IPS-15b (cell line): ENCODE data around the gene MYO7A.

Experiments
- H3K27me3 ChIP-seq: one replicate; pipeline ENCODE4 v1.6.1; 2013; ENCODE audit warnings: low read length; ENCODE audit not compliant: control insufficient read depth, insufficient read depth
- H3K36me3 ChIP-seq: one replicate; pipeline ENCODE4 v1.6.1; 2013; ENCODE audit warnings: low read length; ENCODE audit not compliant: control insufficient read depth, insufficient read depth
- H3K4me1 ChIP-seq: one replicate; pipeline ENCODE4 v1.6.1; 2013; ENCODE audit warnings: mild to moderate bottlenecking, low read length; ENCODE audit not compliant: control insufficient read depth, insufficient read depth
- H3K4me3 ChIP-seq: one replicate; pipeline ENCODE4 v1.5.1; 2013; ENCODE audit warnings: low read depth, low read length
- H3K9ac ChIP-seq: one replicate; pipeline ENCODE4 v1.6.1; 2013; ENCODE audit warnings: low read depth, mild to moderate bottlenecking, low read length
- H3K9me3 ChIP-seq: one replicate; pipeline ENCODE4 v1.6.1; 2013; ENCODE audit warnings: mild to moderate bottlenecking, low read length; ENCODE audit not compliant: control insufficient read depth, insufficient read depth

Gene MYO7A

DNA sequence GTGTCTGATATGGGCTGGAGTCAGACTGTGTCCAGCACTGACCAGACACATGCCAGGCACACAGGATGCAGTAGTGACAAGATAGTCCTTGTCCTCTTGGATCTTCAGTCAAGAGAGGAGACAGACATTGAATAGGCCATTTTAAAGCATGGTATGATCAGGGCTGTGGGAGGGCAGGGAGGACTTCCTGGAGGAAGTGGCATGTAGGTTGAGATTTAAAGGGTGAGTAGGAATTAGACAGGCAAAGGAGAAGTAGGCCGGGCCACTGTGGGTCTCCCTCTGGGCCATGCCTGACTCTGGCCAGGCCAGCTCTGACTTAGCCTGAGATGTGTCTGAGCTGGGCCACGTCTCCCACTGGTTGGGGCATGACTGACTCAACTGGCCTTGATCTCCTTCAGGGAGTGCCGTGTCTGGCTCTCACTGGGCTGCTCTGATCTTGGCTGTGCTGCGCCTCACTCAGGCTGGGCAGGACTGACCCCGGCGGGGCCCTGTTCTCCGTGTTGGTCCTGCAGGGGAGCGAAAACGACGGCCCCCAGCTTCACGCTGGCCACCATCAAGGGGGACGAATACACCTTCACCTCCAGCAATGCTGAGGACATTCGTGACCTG, 71.2 kb downstream of the MYO7A start:
- Histone ChIP-seq H3K27me3 (no peaks in the 10 kb centered on the region), H3K4me3 (no peak overlapping the region), H3K9ac (no peak overlapping the region), H3K36me3 (no peaks in the 10 kb centered on the region), H3K9me3 (no peaks in the 10 kb centered on the region), H3K4me1 (no peaks in the 10 kb centered on the region)

DNA sequence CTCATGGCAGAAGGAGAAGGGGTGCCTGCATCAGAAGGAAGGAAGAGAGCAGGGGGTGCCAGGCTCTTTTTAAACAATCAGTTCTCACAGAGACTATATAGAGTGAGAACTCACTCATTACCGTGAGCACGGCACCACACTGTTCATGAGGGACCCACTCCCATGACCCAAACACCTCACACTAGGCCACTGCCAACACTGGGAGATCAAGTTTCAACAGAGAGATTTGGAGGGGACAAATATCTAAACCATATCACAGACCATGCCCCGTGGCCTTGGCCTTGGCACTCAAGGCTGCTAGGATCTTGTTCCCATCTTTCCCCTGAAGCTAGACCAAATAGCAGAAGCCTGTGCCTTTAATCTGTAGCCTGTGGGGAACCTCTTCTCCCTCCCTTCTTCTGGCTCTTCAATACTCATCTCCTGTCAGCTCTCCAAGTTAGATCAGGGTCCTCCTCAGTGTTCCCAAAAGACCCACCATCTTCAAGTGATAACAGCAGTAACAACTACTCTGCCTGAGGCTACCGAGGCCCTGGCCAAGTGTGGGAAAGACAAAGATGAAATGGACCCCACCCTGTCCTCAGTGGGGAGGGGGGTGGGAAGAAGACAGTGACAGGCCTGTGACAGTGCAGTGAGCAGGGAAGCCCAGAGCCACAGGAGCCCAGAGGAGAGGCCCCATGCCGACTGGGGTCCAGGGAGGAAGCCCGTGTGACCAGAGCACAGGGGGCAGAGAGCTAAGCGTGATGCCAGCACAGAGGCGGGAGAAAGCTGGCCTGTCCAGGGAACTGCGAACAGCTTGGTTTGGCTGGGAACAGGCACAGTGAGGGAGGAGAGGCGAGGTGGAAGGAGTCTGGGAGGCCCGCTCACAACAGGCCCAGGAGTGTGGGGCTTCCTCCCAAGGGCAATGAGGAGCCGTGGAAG, 72.6 kb downstream of the MYO7A start:
- H3K36me3 ChIP-seq = no peaks in the 10 kb centered on the region
- H3K4me1 ChIP-seq = no peaks in the 10 kb centered on the region
- H3K9me3 ChIP-seq = no peaks in the 10 kb centered on the region
- H3K27me3 ChIP-seq = no peaks in the 10 kb centered on the region
- no peak overlapping the region for H3K9ac ChIP-seq
- no peak overlapping the region for H3K4me3 ChIP-seq

DNA sequence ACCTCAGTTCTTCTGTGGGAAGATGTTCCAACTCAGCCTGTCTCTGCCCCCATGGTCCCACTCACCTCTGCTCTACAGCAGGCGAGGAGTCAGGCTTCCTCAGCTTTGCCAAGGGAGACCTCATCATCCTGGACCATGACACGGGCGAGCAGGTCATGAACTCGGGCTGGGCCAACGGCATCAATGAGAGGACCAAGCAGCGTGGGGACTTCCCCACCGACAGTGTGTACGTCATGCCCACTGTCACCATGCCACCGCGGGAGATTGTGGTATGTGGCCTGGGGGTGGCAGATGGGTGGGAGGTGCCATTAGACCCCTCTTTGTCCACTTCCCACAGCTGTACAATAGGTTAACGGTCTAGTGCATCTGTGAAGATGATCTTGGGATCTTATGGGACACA, 73.3 kb downstream of the MYO7A start:
- H3K27me3 ChIP-seq = no peaks in the 10 kb centered on the region
- H3K9me3 ChIP-seq = no peaks in the 10 kb centered on the region
- H3K9ac ChIP-seq = no peak overlapping the region
- H3K4me3 ChIP-seq = no peak overlapping the region
- no peaks in the 10 kb centered on the region for H3K4me1 ChIP-seq
- H3K36me3 ChIP-seq = no peaks in the 10 kb centered on the region

DNA sequence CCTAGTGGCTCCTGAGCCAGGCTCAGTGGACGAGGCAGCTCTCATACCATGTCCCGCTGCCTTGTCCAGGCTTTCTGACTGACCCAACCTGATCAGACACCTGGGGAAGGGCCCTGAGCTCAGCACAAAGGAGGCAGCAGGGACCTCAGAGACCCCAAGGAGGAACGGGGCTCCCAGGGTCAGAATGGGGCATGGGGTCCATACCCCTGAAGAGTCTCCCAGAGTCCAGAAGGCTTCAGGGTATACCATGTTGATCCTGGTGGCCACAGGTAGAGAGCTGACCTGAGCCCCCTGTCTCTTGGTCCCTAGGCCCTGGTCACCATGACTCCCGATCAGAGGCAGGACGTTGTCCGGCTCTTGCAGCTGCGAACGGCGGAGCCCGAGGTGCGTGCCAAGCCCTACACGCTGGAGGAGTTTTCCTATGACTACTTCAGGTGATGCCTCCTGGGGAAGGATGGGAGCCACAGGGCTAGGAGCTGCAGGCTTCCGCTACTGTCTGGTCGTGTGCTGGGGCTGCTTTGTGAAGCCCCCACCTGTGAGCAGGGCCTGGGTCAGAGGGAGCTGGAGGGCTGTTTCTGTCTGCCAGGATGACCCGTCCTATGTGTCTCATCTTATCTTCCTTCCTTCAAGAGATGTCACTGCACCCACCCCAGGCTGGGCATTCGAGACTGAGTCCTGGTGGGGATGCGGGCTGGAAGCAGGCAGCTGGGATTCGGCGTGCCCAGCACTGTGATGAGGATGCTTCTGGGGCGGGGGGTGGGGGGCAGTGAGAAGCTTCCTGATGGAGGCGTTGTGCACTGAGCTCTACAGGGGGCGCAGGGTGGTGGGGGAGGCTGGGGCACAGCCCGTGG, 74.2 kb downstream of the MYO7A start:
- H3K9me3 ChIP-seq = no peaks in the 10 kb centered on the region
- no peaks in the 10 kb centered on the region for H3K4me1 ChIP-seq
- no peaks in the 10 kb centered on the region for H3K36me3 ChIP-seq
- H3K9ac ChIP-seq = no peak overlapping the region
- H3K4me3 ChIP-seq = no peak overlapping the region
- no peaks in the 10 kb centered on the region for H3K27me3 ChIP-seq

DNA sequence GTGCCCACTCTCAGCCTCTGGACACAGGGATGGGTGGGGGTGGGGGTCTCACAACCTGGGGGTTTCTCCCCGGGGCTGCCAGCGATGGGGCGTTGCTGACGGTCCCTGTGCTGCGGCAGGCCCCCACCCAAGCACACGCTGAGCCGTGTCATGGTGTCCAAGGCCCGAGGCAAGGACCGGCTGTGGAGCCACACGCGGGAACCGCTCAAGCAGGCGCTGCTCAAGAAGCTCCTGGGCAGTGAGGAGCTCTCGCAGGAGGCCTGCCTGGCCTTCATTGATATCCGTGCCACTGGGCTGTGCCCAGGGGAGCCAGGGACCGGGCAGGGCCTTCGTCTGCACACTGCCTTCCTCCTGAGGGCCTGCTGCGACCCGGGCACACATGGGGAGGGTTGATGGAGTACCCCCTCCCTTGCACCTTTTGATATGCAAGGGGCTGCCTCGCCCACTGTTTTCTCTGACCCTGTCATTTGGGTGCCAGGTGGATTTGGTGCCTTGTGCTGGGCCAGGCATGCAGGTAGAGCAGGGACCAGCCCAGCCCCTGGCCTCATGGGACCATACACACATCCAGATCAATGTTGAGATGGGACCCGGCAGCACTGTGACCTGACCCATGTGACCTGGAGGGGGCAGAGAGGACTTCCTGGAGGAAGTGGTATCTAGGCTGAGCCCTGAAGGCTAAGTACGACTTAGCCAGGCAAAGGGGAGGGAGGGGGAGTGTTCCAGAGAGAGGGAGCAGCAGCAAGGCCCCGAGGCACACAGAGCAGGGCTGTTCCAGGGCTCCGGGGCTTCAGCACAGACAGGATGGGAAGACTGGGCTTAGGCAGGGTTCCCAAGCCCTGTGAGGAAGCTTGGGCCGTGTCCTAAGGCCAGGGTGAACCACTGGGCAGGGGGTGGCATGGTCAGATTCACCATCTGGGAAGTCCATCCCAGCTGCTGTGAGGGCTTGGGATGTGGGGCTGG, 75.2 kb downstream of the MYO7A start:
- H3K4me1 ChIP-seq = no peaks in the 10 kb centered on the region
- H3K9ac ChIP-seq = no peak overlapping the region
- no peak overlapping the region for H3K4me3 ChIP-seq
- H3K36me3 ChIP-seq = no peaks in the 10 kb centered on the region
- H3K27me3 ChIP-seq = no peaks in the 10 kb centered on the region
- H3K9me3 ChIP-seq = no peaks in the 10 kb centered on the region

DNA sequence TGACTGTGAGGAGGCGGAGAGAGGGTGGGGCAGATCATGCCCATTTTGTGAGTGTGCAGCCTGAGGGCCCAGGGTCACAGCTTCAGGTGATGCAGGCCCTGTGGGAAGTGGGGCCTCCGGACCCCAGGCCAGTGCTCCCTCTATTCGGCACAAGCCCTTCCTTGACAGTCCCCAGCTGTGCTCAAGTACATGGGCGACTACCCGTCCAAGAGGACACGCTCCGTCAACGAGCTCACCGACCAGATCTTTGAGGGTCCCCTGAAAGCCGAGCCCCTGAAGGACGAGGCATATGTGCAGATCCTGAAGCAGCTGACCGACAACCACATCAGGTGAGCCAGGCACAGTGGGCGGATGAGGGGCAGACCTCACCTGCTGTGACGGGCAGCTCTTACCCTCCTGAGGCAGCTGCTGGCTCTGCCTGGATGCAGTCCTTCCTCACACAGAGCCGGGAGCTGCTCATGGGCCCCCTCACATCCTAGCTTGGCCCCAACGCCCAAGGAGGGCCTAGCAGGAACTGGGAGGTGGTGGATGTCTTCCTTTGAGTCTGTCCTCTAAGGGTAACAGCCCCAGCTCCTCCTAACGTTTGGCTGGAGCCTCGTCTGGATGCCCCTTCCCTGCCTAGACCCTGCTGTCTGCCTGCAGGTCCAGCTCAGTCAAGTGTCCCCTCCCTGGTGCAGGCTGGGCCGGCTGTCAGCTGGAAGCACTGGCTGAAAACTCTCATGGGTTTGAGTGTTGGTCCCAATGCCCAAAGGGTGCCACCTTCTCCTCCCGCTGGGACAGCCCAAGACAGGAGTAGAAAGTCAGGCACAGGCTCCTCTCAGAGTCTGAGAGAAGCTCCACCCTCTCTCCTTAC, 76.1 kb downstream of the MYO7A start:
- no peak overlapping the region for H3K9ac ChIP-seq
- H3K4me3 ChIP-seq = no peak overlapping the region
- no peaks in the 10 kb centered on the region for H3K36me3 ChIP-seq
- H3K9me3 ChIP-seq = no peaks in the 10 kb centered on the region
- no peaks in the 10 kb centered on the region for H3K27me3 ChIP-seq
- H3K4me1 ChIP-seq = no peaks in the 10 kb centered on the region

DNA sequence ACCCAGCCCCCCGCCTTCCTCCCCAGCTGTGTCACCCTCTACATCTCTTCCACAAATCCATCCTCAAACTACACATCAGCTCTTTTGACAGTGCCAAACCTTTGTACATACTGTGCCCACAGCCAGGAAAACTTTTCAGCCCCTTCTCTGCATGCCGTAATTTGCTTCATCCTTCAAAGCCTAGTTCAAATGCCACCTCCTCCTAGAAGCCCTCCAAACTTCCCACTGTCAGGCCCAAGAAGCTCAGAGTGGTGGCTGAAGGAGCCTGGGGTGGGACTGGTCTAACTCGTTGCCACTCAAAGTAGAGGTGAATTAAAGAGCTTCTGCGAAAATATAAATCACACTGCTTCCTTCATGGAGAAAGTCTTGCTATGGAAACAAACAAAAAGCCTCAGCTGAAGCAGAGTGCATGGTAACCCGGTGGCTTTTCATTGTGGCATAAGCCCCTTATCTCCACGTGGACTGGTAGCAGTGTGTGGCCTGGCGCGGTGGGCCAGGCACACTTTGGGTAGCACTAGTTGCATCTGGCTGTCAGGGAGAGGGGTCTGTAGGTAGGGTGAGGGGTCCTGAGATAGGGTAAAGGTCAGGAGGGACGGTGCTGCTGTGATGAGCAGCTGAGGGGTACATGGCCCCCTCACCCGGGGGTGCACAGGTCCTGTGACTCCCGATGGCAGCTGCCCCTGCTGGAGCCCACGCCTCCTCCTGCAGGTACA, 76.9 kb downstream of the MYO7A start:
- Histone ChIP-seq H3K9me3 (no peaks in the 10 kb centered on the region), H3K27me3 (no peaks in the 10 kb centered on the region), H3K4me1 (no peaks in the 10 kb centered on the region), H3K9ac (no peak overlapping the region), H3K36me3 (no peaks in the 10 kb centered on the region), H3K4me3 (no peak overlapping the region)

DNA sequence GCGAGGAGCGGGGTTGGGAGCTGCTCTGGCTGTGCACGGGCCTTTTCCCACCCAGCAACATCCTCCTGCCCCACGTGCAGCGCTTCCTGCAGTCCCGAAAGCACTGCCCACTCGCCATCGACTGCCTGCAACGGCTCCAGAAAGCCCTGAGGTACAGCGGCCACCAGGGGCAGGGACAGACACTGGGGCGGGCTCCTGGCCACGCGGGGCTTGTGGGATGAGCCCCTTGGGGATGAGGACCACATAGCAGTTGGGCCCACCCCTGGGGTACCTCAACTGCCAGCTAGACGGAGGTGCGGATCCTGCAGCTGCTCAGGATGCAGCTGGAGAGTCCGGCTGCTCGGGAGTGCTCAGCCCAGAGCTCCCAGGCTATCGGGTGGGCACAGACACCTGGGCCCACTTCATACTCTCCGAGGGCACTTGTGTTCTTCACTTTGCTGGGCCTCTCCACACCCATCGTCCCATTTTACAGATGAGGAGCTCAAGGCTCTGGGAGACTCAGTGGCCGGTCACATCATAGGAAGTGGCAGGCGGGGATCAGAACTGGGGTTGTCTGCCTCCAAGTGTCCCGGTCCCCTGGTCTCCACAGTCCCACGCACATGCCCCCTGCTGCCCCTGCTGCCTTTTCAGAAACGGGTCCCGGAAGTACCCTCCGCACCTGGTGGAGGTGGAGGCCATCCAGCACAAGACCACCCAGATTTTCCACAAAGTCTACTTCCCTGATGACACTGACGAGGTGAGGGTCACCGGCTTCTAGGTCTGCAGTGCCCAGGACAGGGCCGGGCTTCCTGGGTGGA, 77.6 kb downstream of the MYO7A start:
- Histone ChIP-seq H3K9ac (no peak overlapping the region), H3K36me3 (no peaks in the 10 kb centered on the region)

DNA sequence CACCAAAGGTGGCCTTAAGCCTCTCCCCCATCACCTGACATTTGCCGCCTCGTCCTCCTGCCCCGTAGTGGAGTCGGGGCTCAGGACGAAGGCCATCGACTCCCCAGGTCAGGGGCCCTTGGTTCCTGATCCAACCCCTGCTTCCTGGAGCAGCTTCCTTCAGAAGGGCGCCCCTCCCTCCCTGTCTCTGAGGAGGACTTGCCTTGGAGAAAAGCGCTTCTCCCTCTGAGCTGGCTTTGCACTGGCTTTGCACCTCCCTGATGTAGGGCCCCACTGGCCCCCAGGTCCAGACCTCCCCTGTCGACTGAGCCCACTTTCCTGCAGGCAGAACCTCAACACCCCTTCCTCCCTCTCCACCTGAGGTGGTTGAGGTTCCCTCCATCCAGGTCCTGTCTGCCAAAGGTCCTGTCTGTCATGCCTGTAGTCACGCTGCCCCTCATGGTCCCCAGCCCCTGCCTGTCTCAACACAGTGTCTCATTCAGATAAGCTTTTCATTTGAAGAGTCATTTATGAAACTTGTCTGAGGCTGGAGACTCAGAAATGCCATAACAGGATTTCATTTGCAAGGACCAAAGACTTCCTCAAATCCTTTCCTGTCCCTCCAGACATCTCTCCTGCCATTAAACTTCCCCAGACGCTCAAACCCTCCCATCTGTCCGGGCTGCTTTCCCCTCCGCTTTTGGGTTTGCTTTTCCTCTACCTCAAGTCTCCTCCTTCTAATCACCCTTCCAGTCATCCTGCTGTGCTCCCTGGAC, 78.4 kb downstream of the MYO7A start:
- no peaks in the 10 kb centered on the region for H3K27me3 ChIP-seq
- no peaks in the 10 kb centered on the region for H3K9me3 ChIP-seq
- H3K36me3 ChIP-seq = no peaks in the 10 kb centered on the region
- H3K9ac ChIP-seq = no peak overlapping the region
- H3K4me3 ChIP-seq = no peak overlapping the region
- no peaks in the 10 kb centered on the region for H3K4me1 ChIP-seq

More for the DNA sequence above, 77.6 kb downstream of the MYO7A start:
- Histone ChIP-seq H3K9me3 (no peaks in the 10 kb centered on the region), H3K4me3 (no peak overlapping the region), H3K27me3 (no peaks in the 10 kb centered on the region), H3K4me1 (no peaks in the 10 kb centered on the region)
